Measurements from ENCODE around the gene MAB21L3.
"Not testable (repeated sequence)": the region's sequence is repeated elsewhere in the genome, so short reads cannot be mapped to it uniquely, and the experiment has no call there.

MAB21L3 gene

DNA sequence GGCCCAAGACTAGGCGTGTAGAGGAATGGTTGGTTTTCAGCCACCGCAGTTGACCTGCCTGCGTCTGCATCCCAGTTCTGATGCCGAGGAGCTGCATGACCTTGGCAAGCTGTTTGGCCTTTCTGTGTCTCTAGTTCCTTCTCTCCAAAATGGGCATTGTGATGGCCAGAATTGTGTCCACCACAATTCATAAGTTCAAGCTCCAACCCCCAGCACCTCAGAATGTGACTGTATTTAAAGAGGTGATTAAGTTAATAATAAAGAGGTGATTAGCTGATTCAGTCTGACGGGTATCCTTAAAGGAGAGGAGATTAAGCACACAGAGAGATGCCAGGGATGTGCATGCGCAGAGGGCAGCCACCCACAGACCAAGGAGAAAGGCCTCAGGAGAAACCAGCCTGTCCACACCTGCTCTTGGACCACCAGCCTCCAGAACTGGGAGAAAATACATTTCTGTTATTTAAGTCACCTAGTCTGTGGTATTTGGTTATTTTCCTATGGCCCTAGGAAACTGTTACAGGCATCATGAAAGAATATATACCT lies 28.5 kb downstream of the MAB21L3 start:
- TF ChIP-seq, protein P1, sequence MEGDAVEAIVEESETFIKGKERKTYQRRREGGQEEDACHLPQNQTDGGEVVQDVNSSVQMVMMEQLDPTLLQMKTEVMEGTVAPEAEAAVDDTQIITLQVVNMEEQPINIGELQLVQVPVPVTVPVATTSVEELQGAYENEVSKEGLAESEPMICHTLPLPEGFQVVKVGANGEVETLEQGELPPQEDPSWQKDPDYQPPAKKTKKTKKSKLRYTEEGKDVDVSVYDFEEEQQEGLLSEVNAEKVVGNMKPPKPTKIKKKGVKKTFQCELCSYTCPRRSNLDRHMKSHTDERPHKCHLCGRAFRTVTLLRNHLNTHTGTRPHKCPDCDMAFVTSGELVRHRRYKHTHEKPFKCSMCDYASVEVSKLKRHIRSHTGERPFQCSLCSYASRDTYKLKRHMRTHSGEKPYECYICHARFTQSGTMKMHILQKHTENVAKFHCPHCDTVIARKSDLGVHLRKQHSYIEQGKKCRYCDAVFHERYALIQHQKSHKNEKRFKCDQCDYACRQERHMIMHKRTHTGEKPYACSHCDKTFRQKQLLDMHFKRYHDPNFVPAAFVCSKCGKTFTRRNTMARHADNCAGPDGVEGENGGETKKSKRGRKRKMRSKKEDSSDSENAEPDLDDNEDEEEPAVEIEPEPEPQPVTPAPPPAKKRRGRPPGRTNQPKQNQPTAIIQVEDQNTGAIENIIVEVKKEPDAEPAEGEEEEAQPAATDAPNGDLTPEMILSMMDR (IDR thresholded peaks at IDR 0.05): no peak
- TF ChIP-seq ZFX (IDR thresholded peaks at IDR 0.05; ENCODE audit: borderline replicate concordance): no peak
- H3K27ac ChIP-seq: no peak overlapping the region

DNA sequence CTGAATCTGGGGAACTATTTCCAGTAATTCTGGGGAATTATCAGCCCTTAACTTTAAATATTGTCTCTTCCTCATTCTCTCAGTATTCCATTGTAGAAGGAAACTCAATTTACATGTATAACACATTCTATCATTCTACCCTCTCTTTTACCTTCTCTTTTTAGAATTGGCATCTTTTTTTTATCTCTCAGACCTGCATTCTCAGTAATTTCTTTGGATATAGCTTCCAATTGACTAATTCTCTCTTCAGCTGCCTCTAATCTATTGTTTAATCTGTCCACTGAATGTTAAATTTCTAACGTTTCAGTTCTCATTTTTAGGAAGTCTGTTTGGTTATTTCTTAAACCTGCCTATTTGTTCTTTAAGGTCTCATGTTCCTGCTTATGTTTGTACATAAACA lies 33.0 kb downstream of the MAB21L3 start:
- no peak for TF ChIP-seq ZFX (IDR thresholded peaks at IDR 0.05; ENCODE audit: borderline replicate concordance)
- H3K27ac ChIP-seq: no peak overlapping the region

DNA sequence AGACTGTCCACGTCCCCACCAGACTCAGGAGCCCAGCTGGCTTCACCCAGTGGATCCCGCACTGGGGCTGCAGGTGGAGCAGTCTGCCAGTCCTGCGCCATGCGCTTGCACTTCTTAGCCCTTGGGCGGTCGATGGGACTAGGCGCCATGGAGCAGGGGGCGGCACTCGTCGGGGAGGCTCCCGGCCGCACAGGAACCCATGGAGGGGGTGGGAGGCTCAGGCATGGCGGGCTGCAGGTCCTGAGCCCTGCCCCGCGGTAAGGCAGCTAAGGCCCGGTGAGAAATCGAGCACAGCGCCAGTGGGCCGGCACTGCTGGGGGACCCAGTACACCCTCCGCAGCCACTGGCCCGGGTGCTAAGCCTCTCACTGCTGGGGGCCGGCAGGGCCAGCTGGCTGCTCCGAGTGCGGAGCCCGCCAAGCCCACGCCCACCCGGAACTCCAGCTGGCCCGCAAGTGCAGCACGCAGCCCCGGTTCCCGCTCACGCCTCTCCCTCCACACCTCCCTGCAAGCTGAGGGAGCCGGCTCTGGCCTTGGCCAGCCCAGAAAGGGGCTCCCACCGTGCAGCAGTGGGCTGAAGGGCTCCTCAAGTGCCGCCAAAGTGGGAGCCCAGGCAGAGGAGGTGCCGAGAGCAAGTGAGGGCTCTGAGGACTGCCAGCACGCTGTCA lies 35.4 kb downstream of the MAB21L3 start:
- H3K27ac ChIP-seq: not testable (repeated sequence)

DNA sequence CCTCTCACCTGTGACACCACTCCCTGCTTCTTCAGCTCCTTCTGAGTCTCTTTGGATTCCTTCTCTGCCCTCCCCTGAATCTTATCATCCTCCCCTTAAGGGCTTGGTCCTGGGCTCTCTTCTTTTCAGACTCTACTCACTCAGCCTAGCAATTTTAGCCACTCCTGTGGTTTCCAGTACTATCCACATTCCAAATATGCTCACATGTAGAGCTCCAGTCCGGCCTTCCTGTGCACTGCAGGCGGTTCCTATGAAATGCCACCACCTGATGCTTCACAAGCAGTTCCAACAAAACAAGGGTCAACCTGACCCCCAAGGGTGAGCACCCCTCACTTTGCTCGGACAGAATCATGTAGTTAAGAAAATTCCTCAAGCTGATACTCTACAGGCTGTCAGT lies 35.9 kb downstream of the MAB21L3 start:
- TF ChIP-seq, protein P1 (IDR thresholded peaks at IDR 0.05): no peak
- no peak for TF ChIP-seq ZFX (IDR thresholded peaks at IDR 0.05; ENCODE audit: borderline replicate concordance)
- H3K27ac ChIP-seq: no peak overlapping the region

DNA sequence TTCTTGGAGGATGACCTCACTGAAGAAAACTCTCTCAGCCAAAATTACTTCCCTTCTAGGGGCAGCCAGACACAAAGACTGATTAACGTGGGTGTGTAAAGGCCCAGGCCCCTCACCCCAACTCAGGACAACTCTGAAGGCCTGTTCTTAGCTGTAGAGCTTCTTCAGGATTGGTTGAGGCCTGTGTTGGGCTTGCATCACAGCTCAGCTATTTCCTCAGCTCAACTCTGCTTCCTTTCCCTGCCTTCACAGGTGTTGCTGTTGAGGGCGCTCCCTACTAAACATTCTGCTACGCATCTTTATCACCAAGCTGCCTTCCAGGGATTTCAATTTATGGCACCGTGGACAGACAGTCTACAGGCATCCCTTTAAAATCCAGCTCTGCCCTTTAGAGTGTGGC lies 36.8 kb downstream of the MAB21L3 start:
- TF ChIP-seq, protein P1 (IDR thresholded peaks at IDR 0.05): no peak
- no peak for TF ChIP-seq ZFX (IDR thresholded peaks at IDR 0.05; ENCODE audit: borderline replicate concordance)
- H3K27ac ChIP-seq: no peak overlapping the region

DNA sequence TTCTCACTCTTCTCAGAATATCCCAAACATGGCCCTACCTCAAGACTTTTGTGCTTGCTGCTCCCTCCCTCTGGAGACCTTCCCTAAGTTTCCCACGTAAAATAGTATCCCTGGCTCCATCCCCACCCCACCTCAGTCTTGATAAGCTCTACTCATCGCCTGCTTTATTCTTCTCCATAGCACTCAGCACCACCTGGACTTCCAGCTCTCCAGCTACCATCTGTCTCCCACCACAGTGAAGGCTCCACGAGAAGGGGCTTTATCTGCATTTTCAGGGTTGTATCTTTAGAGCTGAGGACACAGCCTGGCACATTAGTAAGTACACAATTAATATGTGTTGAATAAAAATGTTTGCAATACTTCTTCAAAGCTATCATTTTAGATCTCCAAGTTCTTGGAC lies 37.8 kb downstream of the MAB21L3 start:
- no peak overlapping the region for H3K27ac ChIP-seq
- TF ChIP-seq, protein P1 (IDR thresholded peaks at IDR 0.05): no peak
- TF ChIP-seq ZFX (IDR thresholded peaks at IDR 0.05; ENCODE audit: borderline replicate concordance): no peak

DNA sequence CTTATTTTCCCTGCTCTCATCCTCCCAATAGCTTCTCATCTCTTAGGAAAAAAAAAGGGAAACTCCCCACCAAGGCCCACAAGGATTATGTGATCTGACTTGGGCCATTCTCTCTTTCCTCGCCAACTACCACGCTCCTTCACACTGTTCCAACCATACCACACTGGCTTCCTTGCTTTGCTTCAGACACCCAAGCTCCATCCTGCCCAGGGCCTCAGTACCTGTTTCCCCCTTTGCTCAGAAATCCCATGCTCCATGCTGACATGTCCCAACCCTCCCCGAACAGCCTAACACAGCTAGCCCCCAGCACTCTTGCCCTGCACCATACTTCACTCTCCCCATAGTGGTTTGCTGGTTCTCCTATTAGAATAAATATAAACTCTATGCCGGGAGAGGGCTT lies 39.2 kb downstream of the MAB21L3 start:
- no peak for TF ChIP-seq ZFX (IDR thresholded peaks at IDR 0.05; ENCODE audit: borderline replicate concordance)
- TF ChIP-seq, protein P1 (IDR thresholded peaks at IDR 0.05): no peak
- no peak overlapping the region for H3K27ac ChIP-seq

DNA sequence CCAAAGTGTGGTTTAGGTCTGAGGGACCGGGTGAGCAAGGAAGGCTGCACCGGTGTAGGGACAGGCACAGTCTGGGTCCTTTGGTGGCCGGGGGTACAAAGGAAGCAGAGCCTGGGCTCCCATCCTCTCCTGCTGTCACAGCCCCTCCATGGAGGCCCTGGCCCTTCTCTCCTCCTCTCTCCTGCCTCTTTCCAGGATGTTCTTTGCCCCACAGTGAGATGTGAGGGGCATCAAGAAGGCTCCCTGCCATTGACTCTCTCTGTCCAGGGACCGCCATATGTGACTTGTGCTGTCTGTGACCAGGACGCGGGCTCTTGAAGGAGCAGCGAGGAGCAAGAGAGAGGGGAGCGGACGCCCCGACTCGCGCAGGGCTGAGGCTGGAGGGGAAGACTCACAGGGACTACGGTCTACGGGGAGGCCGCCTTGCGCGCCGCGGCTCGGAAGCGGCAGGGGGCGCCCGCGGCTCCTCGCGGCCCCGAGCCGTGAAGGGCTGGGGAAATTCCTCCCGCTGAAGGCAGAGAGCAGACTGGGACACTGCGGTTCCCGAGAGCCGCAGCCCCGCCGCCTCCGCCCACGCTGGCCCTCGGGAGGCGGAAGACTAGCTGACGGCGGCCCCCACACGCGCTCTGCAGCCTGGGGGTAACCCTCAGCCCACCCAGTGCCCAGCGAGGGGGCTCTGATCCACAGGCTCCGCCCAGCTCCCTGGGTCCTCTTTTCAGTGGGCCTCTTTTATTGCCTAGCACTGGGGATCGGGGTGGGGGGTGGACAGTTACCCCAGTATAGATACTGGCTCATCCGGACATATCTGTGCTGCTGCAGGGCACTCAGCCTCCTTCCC lies 40.8 kb downstream of the MAB21L3 start:
- TF ChIP-seq, protein P1 (IDR thresholded peaks at IDR 0.05): peak; percentile 96
- TF ChIP-seq ZFX (IDR thresholded peaks at IDR 0.05; ENCODE audit: borderline replicate concordance): no peak
- H3K27ac ChIP-seq: no peak overlapping the region

All from 22Rv1 (cell line).